ENCODE measurements around the gene PUSL1.

- TF ChIP-seq FOXM1 (IDR thresholded peaks at IDR 0.05; ENCODE audit: borderline replicate concordance) (no peak), SP1 (IDR thresholded peaks at IDR 0.05) (no peak), TARDBP (IDR thresholded peaks at IDR 0.05) (no peak), ELF4 (IDR thresholded peaks at IDR 0.05) (no peak), PKNOX1 (IDR thresholded peaks at IDR 0.05) (no peak), LEF1 (IDR thresholded peaks at IDR 0.05; ENCODE audit: borderline replicate concordance) (no peak), HDGF (IDR thresholded peaks at IDR 0.05; ENCODE audit: borderline replicate concordance) (peak; percentile 86; the same call in 1 of the 2 replicates), BHLHE40 (IDR thresholded peaks at IDR 0.05; ENCODE audit: borderline replicate concordance) (no peak)
Observed at GRCh38 chr1:1290238-1290731, 18.1 kb upstream of the PUSL1 start.

All from HEK293T (cell line).